Measurements from ENCODE around the gene STK24.

STK24 gene

DNA sequence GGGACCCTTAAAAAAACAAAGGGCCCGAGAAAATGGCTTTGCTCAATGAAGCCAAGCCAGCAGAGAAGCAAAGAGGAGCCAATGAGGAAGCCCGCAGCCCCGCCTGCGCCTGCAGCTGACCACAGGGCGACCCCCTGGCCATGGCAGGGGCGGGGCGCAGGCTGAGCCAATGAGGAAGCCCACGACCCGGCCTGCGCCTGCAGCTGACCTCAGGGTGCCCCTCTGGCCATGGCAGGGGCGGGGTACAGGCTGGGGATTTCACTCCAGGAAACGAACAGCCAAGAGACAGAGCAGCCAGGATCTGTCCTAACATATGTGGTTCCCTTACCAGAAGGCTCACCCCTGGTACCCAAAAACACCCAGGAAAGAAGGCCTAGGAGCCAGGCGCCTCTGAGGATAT is 101.4 kb downstream of the STK24 start:
- H3K27ac ChIP-seq: no peak overlapping the region
- TF ChIP-seq, protein P1, sequence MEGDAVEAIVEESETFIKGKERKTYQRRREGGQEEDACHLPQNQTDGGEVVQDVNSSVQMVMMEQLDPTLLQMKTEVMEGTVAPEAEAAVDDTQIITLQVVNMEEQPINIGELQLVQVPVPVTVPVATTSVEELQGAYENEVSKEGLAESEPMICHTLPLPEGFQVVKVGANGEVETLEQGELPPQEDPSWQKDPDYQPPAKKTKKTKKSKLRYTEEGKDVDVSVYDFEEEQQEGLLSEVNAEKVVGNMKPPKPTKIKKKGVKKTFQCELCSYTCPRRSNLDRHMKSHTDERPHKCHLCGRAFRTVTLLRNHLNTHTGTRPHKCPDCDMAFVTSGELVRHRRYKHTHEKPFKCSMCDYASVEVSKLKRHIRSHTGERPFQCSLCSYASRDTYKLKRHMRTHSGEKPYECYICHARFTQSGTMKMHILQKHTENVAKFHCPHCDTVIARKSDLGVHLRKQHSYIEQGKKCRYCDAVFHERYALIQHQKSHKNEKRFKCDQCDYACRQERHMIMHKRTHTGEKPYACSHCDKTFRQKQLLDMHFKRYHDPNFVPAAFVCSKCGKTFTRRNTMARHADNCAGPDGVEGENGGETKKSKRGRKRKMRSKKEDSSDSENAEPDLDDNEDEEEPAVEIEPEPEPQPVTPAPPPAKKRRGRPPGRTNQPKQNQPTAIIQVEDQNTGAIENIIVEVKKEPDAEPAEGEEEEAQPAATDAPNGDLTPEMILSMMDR (conservative IDR thresholded peaks at IDR 0.05): no peak
- no peak for TF ChIP-seq ZFX (IDR thresholded peaks at IDR 0.05)

DNA sequence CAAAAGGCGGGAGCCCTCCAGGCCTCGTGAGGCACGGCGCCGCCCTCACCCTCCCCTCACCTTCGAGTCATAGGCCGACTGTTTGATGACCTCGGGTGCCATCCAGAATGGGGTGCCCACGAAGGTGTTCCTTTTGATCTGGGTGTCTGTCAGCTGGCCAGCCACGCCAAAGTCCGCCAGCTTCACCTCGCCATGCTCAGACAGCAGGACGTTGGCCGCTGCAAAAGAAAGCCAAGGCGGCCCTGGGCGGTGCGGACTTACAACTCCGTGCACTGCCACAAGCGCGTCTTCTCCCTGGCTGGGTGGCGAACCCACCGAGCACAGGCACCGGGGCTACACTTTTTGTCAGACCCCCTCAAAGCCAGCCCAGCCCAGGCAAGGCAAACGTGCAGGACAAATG is 102.1 kb downstream of the STK24 start:
- H3K27ac ChIP-seq: peak overlapping the region; percentile 56
- no peak for TF ChIP-seq ZFX (IDR thresholded peaks at IDR 0.05)
- TF ChIP-seq, protein P1 (conservative IDR thresholded peaks at IDR 0.05): no peak

DNA sequence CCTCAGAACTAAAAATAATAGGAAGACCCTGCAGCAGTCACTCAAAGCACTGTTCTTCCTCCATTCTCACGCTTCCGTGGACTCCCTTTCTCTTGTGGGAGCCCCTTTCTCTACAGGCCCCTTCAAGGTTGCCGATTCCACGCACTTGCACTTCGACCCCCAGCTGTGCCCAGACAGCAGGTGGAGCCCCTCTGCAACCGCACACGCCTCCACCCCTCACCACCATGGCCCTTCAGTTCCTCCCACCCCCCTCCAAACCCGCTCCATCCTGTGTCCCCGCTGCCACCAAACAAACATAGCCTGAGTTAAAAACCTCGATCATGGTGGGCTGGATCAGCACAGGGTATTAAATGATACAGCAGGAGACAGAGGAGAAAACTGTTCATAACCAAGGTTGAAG is 102.6 kb downstream of the STK24 start:
- peak overlapping the region; percentile 56 for H3K27ac ChIP-seq
- TF ChIP-seq, protein P1 (conservative IDR thresholded peaks at IDR 0.05): no peak
- TF ChIP-seq ZFX (IDR thresholded peaks at IDR 0.05): no peak

DNA sequence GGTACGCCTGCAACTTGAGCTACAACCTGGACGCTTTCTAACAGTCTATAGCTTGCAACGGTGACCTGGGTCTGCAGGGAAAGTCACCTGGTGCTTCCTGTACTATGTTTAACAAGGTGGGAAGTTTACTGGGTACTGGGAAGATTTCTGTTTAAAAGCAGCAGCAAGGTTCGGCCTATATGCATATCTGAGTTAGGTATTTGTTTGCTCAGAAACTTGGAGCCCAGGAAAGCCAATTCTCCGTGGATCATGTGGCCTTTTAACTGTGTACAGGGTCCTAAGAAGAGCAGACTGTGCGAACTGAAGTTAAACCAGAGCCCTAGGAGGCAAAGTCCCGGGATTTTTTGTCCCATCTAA is 103.1 kb downstream of the STK24 start:
- TF ChIP-seq, protein P1 (conservative IDR thresholded peaks at IDR 0.05): no peak
- TF ChIP-seq ZFX (IDR thresholded peaks at IDR 0.05): no peak
- peak overlapping the region; percentile 56 for H3K27ac ChIP-seq

DNA sequence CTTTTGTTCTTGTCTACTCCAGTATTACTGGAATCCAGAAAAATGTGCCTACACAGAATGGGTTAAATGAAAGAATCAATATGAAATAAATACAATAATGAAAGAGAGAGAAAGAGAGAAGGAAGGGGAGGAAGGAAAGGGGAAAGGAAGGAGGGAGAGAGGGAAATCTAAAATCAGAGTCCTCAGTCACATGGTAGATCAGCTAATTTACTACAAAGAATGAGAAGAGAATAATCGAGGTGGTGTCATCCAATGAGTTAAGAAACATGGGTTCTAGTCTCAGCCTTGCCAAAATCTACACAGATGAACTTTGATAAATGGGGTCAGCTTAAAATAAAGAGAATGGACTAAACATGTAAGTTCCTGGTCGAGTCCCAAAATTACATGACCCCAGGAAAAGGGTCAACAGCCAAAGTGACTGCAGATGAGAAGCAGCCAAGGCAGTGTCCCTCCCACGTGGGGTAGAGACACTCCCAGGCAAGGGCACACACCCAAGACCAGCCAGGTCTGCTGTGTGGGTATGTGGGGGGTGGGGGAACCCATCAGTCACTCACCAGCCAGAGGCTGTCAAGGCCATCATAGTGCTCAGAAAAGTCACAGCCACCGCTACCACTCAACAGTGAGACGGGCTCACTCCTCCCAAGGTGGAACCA is 103.6 kb downstream of the STK24 start:
- peak overlapping the region; percentile 56 for H3K27ac ChIP-seq
- TF ChIP-seq, protein P1 (conservative IDR thresholded peaks at IDR 0.05): no peak

DNA sequence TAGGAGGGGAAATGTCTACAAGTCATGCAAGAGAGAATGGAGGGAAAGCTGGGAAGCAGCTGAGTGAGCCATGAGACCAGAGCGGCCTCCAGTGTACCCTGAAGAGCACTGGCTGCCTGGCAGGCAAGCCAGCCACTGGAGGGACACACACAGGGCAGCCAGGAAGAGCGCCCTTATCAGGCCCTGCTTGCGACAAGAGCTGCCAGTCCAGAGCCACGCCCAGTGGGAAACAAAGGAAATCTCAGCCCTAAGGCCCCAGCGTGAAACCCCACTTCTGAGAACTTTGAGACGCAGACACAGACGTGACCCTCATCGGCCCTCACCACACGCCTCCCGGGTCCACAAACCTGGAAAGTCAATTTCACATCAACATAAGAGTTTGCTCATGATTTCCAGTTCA is 105.0 kb downstream of the STK24 start:
- TF ChIP-seq, protein P1 (conservative IDR thresholded peaks at IDR 0.05): no peak
- no peak for TF ChIP-seq ZFX (IDR thresholded peaks at IDR 0.05)
- H3K27ac ChIP-seq: no peak overlapping the region

DNA sequence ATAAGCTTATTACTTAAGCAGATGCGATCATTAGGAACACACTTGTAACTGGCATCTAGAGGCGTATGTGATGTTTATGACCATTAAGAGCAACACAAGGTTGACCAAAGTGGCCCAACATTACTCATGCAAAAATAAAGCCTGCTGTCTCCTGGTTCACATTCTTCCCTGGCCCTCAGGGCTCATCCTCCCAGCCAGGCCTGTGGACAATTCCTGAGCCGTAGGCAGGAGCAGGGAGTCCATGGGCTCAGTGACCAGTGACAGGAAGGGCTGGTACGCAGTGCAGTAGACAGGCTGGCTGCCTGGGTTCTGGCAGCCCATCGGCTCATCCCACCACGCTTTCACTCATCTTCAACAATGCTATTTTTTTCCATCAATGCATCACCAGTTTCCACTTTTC is 106.0 kb downstream of the STK24 start:
- H3K27ac ChIP-seq: no peak overlapping the region
- TF ChIP-seq, protein P1 (conservative IDR thresholded peaks at IDR 0.05): no peak
- no peak for TF ChIP-seq ZFX (IDR thresholded peaks at IDR 0.05)
